Activated T-helper 17 cell treated with anti-CD3 and anti-CD28 coated beads, Interleukin-2, amount 50 U/mL, for 72 hours (primary cell): ENCODE measurements around the gene MTMR12. TPM values are rescaled to one million over a fixed set of nuclear protein-coding genes. Genes with fewer than 3 reads are reported as not detected.
"Not testable (repeated sequence)": the region's sequence is repeated elsewhere in the genome, so short reads cannot be mapped to it uniquely, and the experiment has no call there.

ENCODE experiments used
- ATAC-seq: fragments of 150-1000 bp; cut with Tn5 transposase; replicated peaks from 2 replicates; pipeline ENCODE4 v1.10.0; 2021; ENCODE audit warnings: mild to moderate bottlenecking, moderate library complexity
- H3K27ac Mint-ChIP-seq: one replicate; pipeline ENCODE4 v1.8.0; 2022; ENCODE audit warnings: mixed read lengths
- H3K27me3 Mint-ChIP-seq: one replicate; pipeline ENCODE4 v1.8.0; 2022; ENCODE audit warnings: mixed read lengths
- H3K36me3 Mint-ChIP-seq: one replicate; pipeline ENCODE4 v1.8.0; 2022; ENCODE audit warnings: low read depth, mild to moderate bottlenecking, mixed read lengths
- H3K4me1 Mint-ChIP-seq: one replicate; pipeline ENCODE4 v1.8.0; 2022; ENCODE audit warnings: mixed read lengths
- H3K4me3 Mint-ChIP-seq: one replicate; pipeline ENCODE4 v1.8.0; 2022; ENCODE audit warnings: mild to moderate bottlenecking, mixed read lengths
- H3K9me3 Mint-ChIP-seq: one replicate; pipeline ENCODE4 v1.8.0; 2022; ENCODE audit warnings: mixed read lengths
- total RNA-seq, 2 donors: library from RNA; stranded (reverse); gene quantifications; one replicate each; pipeline ENCODE4 v1.2.3, GENCODE V29; 2022

Gene MTMR12
- total RNA-seq, 2 donors from 2014 or later: 28.4 TPM

GRCh38 chr5:32297181-32298058 lies 15.3 kb downstream of the MTMR12 start:
- H3K4me3 Mint-ChIP-seq: peak overlapping the region; percentile 40
- ATAC-seq: peak; percentile 92
- no peaks in the 10 kb centered on the region for H3K9me3 Mint-ChIP-seq
- peak overlapping the region; percentile 79 for H3K27ac Mint-ChIP-seq
- H3K27me3 Mint-ChIP-seq: no peaks in the 10 kb centered on the region
- H3K36me3 Mint-ChIP-seq: peaks cover 51% of the 10 kb centered on the region
- peaks cover 21% of the 10 kb centered on the region for H3K4me1 Mint-ChIP-seq

GRCh38 chr5:32295966-32296772 lies 16.6 kb downstream of the MTMR12 start:
- not testable (repeated sequence) for H3K9me3 Mint-ChIP-seq, H3K4me3 Mint-ChIP-seq, H3K27ac Mint-ChIP-seq, H3K27me3 Mint-ChIP-seq, ATAC-seq
- Mint-ChIP-seq H3K36me3 (peaks cover 52% of the 10 kb centered on the region), H3K4me1 (peaks cover 22% of the 10 kb centered on the region)

- Mint-ChIP-seq H3K27ac (no peak overlapping the region), H3K36me3 (peaks cover 40% of the 10 kb centered on the region), H3K27me3 (no peaks in the 10 kb centered on the region), H3K9me3 (no peaks in the 10 kb centered on the region), H3K4me3 (no peak overlapping the region), H3K4me1 (peaks cover 17% of the 10 kb centered on the region)
- ATAC-seq: no peak
These were observed 21.1 kb downstream of the MTMR12 start for GRCh38 chr5:32291591-32291990.

DNA sequence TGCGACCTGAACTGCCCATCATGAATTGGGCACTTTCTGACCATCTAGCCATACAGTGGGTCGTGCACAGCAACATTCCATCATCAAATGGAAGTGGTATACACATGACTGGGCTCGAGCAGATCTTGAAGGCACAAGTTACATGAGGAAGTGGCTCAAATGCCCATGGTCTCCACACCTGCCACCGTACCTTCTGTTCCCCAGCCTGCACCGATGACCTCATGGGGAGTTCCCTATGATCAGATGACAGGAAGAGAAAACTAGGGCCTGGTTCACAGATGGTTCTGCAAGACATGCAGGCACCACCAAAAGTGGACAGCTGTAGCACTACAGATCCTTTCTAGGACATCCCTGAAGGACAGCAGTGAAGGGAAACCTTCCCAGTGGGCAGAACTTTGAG lies 21.8 kb downstream of the MTMR12 start:
- Mint-ChIP-seq H3K36me3 (peaks cover 34% of the 10 kb centered on the region), H3K4me3 (no peak overlapping the region), H3K27ac (no peak overlapping the region), H3K4me1 (peaks cover 18% of the 10 kb centered on the region), H3K27me3 (no peaks in the 10 kb centered on the region), H3K9me3 (no peaks in the 10 kb centered on the region)
- no peak for ATAC-seq

GRCh38 chr5:32290501-32290900 lies 22.2 kb downstream of the MTMR12 start:
- not testable (repeated sequence) for H3K4me3 Mint-ChIP-seq, H3K27ac Mint-ChIP-seq, H3K27me3 Mint-ChIP-seq, H3K9me3 Mint-ChIP-seq, ATAC-seq
- Mint-ChIP-seq H3K36me3 (peaks cover 30% of the 10 kb centered on the region), H3K4me1 (peaks cover 18% of the 10 kb centered on the region)

GRCh38 chr5:32289986-32290385 lies 22.8 kb downstream of the MTMR12 start:
- H3K9me3 Mint-ChIP-seq, H3K27me3 Mint-ChIP-seq, ATAC-seq, H3K27ac Mint-ChIP-seq, H3K4me3 Mint-ChIP-seq: not testable (repeated sequence)
- H3K36me3 Mint-ChIP-seq: peaks cover 25% of the 10 kb centered on the region
- peaks cover 18% of the 10 kb centered on the region for H3K4me1 Mint-ChIP-seq

DNA sequence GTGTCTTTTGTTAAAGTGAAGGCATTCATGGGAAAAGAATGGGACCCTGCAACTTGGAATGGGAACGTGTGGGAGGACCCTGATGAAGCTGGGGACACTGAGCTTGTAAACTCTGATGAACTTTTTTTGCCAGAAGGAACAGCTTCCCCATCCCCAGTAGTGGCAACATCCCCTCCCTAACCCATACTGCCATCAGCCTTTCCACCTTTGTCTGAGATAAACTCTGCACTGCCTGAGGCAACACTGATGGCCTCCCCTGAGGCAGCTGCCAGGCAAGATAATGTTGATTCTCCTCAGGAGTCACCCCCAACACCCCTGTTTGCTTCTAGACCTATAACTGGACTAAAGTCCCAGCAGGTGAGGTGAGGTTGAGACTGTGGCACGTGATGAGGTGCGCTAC lies 24.6 kb downstream of the MTMR12 start:
- H3K27ac Mint-ChIP-seq, H3K9me3 Mint-ChIP-seq, H3K27me3 Mint-ChIP-seq, H3K4me3 Mint-ChIP-seq, ATAC-seq: not testable (repeated sequence)
- Mint-ChIP-seq H3K4me1 (peaks cover 20% of the 10 kb centered on the region), H3K36me3 (peaks cover 12% of the 10 kb centered on the region)

GRCh38 chr5:32287525-32287924 lies 25.2 kb downstream of the MTMR12 start:
- not testable (repeated sequence) for H3K36me3 Mint-ChIP-seq, H3K27ac Mint-ChIP-seq, ATAC-seq, H3K4me3 Mint-ChIP-seq, H3K27me3 Mint-ChIP-seq, H3K9me3 Mint-ChIP-seq
- H3K4me1 Mint-ChIP-seq: peaks cover 20% of the 10 kb centered on the region

GRCh38 chr5:32285510-32286138 lies 27.1 kb downstream of the MTMR12 start:
- ATAC-seq: no peak
- no peaks in the 10 kb centered on the region for H3K27me3 Mint-ChIP-seq
- no peak overlapping the region for H3K27ac Mint-ChIP-seq
- H3K4me1 Mint-ChIP-seq: peaks cover 22% of the 10 kb centered on the region
- peaks cover 5% of the 10 kb centered on the region for H3K36me3 Mint-ChIP-seq
- no peaks in the 10 kb centered on the region for H3K9me3 Mint-ChIP-seq
- H3K4me3 Mint-ChIP-seq: no peak overlapping the region

GRCh38 chr5:32283539-32284377 lies 29.0 kb downstream of the MTMR12 start:
- Mint-ChIP-seq H3K4me3 (peak overlapping the region; percentile 33), H3K36me3 (peaks cover 8% of the 10 kb centered on the region), H3K27me3 (no peaks in the 10 kb centered on the region), H3K9me3 (no peaks in the 10 kb centered on the region), H3K27ac (peak overlapping the region; percentile 48), H3K4me1 (peaks cover 30% of the 10 kb centered on the region)
- ATAC-seq: peak; percentile 82

- Mint-ChIP-seq H3K36me3 (peaks cover 8% of the 10 kb centered on the region), H3K4me1 (peaks cover 34% of the 10 kb centered on the region), H3K27me3 (no peaks in the 10 kb centered on the region), H3K27ac (peak overlapping the region; percentile 13), H3K4me3 (peak overlapping the region; percentile 33), H3K9me3 (no peaks in the 10 kb centered on the region)
- no peak for ATAC-seq
These were observed 29.7 kb downstream of the MTMR12 start for GRCh38 chr5:32283061-32283460.

DNA sequence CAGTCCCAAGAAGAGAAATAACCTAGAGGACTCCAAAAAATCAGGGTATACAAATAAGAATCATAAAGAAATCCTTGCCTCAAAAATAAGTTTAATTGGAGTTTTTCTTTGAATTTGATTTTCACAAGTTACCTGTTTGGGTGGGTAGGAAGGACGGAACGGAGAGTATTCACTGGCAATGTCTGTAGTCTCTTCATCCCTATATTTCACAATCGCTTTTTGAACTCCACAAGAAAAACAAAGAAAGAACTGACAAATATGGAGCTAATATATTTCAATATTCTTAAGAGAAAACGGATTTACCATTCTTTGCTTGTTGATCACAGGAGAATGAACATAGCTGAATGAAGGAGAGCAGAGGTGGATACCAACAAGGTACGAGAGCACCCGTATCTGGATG lies 30.1 kb downstream of the MTMR12 start:
- Mint-ChIP-seq H3K4me1 (peaks cover 39% of the 10 kb centered on the region), H3K36me3 (peaks cover 8% of the 10 kb centered on the region), H3K27me3 (no peaks in the 10 kb centered on the region), H3K4me3 (no peak overlapping the region), H3K27ac (peak overlapping the region; percentile 13), H3K9me3 (no peaks in the 10 kb centered on the region)
- no peak for ATAC-seq

- not testable (repeated sequence) for H3K27me3 Mint-ChIP-seq, H3K9me3 Mint-ChIP-seq, H3K36me3 Mint-ChIP-seq, ATAC-seq
- peaks cover 38% of the 10 kb centered on the region for H3K4me1 Mint-ChIP-seq
- peak overlapping the region; percentile 74 for H3K4me3 Mint-ChIP-seq
- peak overlapping the region; percentile 88 for H3K27ac Mint-ChIP-seq
These were observed 31.2 kb downstream of the MTMR12 start for GRCh38 chr5:32281378-32282133.
